Measurements from ENCODE around the gene UQCC5. TPM values are rescaled to one million over a fixed set of nuclear protein-coding genes. Genes with fewer than 3 reads are reported as not detected.

The UQCC5 gene
- total RNA-seq, 1 experiment from 2014 or later = 10.3 TPM

DNA sequence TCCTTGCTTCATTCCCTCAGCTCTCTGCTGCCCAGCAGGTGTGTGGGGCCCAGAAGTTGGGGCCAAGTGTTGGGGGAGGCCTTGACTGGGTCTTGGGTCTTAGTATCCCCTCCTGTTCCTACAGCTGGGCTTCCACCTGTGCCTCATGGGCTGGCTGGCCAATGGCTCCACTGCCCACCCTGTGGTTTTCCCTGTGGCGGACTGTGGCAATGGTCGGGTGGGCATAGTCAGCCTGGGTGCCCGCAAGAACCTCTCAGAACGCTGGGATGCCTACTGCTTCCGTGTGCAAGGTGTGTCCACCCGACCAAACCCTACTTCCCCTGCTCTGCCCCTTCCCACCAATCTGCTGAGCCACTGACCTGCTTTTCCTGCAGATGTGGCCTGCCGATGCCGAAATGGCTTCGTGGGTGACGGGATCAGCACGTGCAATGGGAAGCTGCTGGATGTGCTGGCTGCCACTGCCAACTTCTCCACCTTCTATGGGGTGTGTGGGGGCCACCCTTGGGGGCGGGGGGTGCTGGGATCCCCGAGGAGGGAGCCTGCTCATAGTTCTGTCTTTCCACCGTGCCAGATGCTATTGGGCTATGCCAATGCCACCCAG is 13.7 kb upstream of the UQCC5 start:
- TF ChIP-seq, protein P1, sequence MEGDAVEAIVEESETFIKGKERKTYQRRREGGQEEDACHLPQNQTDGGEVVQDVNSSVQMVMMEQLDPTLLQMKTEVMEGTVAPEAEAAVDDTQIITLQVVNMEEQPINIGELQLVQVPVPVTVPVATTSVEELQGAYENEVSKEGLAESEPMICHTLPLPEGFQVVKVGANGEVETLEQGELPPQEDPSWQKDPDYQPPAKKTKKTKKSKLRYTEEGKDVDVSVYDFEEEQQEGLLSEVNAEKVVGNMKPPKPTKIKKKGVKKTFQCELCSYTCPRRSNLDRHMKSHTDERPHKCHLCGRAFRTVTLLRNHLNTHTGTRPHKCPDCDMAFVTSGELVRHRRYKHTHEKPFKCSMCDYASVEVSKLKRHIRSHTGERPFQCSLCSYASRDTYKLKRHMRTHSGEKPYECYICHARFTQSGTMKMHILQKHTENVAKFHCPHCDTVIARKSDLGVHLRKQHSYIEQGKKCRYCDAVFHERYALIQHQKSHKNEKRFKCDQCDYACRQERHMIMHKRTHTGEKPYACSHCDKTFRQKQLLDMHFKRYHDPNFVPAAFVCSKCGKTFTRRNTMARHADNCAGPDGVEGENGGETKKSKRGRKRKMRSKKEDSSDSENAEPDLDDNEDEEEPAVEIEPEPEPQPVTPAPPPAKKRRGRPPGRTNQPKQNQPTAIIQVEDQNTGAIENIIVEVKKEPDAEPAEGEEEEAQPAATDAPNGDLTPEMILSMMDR (conservative IDR thresholded peaks at IDR 0.05; ENCODE audit: low read depth, low read length) = no peak
- no peak for TF ChIP-seq EZH2 (IDR thresholded peaks at IDR 0.05; ENCODE audit: borderline replicate concordance, low read depth, low read length, poor library complexity, severe bottlenecking)
- no peaks in the 10 kb centered on the region for H3K9me3 ChIP-seq (ENCODE audit: low read depth, low read length, poor library complexity, severe bottlenecking)
- H3K27ac ChIP-seq (ENCODE audit: low read depth, low read length, poor library complexity, severe bottlenecking) = no peak overlapping the region
- intact Hi-C loops (cut with micrococcal nuclease; ENCODE audit: unreplicated experiment) = no loop called here
- H3K4me1 ChIP-seq (ENCODE audit: insufficient read depth, low read length, poor library complexity, severe bottlenecking) = peaks cover 5% of the 10 kb centered on the region
- no peak for DNase-seq (ENCODE audit: low spot score)
- no TSS peak for BruUV-seq (replicated peaks)
- ChIA-PET CTCF (no interaction called here), POLR2A (ENCODE audit: low non-redundant PET) (no interaction called here)
- no peaks in the 10 kb centered on the region for H3K27me3 ChIP-seq (replicated peaks; ENCODE audit: insufficient read depth, low read depth, low read length, poor library complexity)
- no peak overlapping the region for H3K4me3 ChIP-seq (ENCODE audit: low read depth, low read length, poor library complexity, severe bottlenecking)
- H3K36me3 ChIP-seq (ENCODE audit: insufficient read depth, low read length, poor library complexity, severe bottlenecking) = peaks cover 9% of the 10 kb centered on the region

GRCh38 chr3:52523386-52524257 is 12.8 kb upstream of the UQCC5 start:
- BruUV-seq (replicated peaks) = no TSS peak

DNA sequence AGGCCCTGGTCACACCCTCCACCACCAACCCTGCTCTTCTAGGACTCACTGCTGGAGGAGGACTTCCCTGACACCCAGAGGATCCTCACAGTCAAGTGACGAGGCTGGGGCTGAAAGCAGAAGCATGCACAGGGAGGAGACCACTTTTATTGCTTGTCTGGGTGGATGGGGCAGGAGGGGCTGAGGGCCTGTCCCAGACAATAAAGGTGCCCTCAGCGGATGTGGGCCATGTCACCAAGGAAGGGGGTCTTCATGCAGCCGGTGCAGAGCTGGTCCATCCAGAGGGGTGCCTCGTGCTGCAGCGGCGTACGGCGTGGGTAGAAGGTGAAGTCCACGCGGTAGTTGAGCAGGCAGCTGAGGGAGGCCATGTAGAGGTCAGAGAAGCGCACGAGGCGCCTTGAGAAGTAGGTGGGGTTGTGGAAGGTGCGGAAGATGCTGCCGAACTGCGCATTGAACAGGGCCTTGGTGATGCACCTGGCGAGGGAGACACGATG is 12.1 kb upstream of the UQCC5 start:
- Histone ChIP-seq H3K4me3 (ENCODE audit: low read depth, low read length, poor library complexity, severe bottlenecking) (no peak overlapping the region), H3K9me3 (ENCODE audit: low read depth, low read length, poor library complexity, severe bottlenecking) (no peaks in the 10 kb centered on the region), H3K27me3 (replicated peaks; ENCODE audit: insufficient read depth, low read depth, low read length, poor library complexity) (no peaks in the 10 kb centered on the region), H3K36me3 (ENCODE audit: insufficient read depth, low read length, poor library complexity, severe bottlenecking) (peaks cover 9% of the 10 kb centered on the region), H3K27ac (ENCODE audit: low read depth, low read length, poor library complexity, severe bottlenecking) (no peak overlapping the region), H3K4me1 (ENCODE audit: insufficient read depth, low read length, poor library complexity, severe bottlenecking) (peaks cover 5% of the 10 kb centered on the region)
- DNase-seq (ENCODE audit: low spot score) = no peak
- POLR2A ChIA-PET (ENCODE audit: low non-redundant PET) = no interaction called here
- intact Hi-C loops (cut with micrococcal nuclease; ENCODE audit: unreplicated experiment) = no loop called here
- BruUV-seq (replicated peaks) = TSS peak; percentile 65
- CTCF ChIA-PET = no interaction called here
- TF ChIP-seq, protein P1 (conservative IDR thresholded peaks at IDR 0.05; ENCODE audit: low read depth, low read length) = no peak
- TF ChIP-seq EZH2 (IDR thresholded peaks at IDR 0.05; ENCODE audit: borderline replicate concordance, low read depth, low read length, poor library complexity, severe bottlenecking) = no peak

More at GRCh38 chr3:52523386-52524257, 12.8 kb upstream of the UQCC5 start:
- TF ChIP-seq, protein P1 (conservative IDR thresholded peaks at IDR 0.05; ENCODE audit: low read depth, low read length) = no peak
- TF ChIP-seq EZH2 (IDR thresholded peaks at IDR 0.05; ENCODE audit: borderline replicate concordance, low read depth, low read length, poor library complexity, severe bottlenecking) = no peak
- Histone ChIP-seq H3K4me3 (ENCODE audit: low read depth, low read length, poor library complexity, severe bottlenecking) (no peak overlapping the region), H3K36me3 (ENCODE audit: insufficient read depth, low read length, poor library complexity, severe bottlenecking) (peaks cover 9% of the 10 kb centered on the region), H3K27me3 (replicated peaks; ENCODE audit: insufficient read depth, low read depth, low read length, poor library complexity) (no peaks in the 10 kb centered on the region), H3K27ac (ENCODE audit: low read depth, low read length, poor library complexity, severe bottlenecking) (no peak overlapping the region), H3K9me3 (ENCODE audit: low read depth, low read length, poor library complexity, severe bottlenecking) (no peaks in the 10 kb centered on the region), H3K4me1 (ENCODE audit: insufficient read depth, low read length, poor library complexity, severe bottlenecking) (peaks cover 5% of the 10 kb centered on the region)
- intact Hi-C loops (cut with micrococcal nuclease; ENCODE audit: unreplicated experiment) = no loop called here
- no peak for DNase-seq (ENCODE audit: low spot score)
- CTCF ChIA-PET = no interaction called here
- POLR2A ChIA-PET (ENCODE audit: low non-redundant PET) = no interaction called here

All from A673 (cell line).